GM19193 (cell line): Measurements from ENCODE around the gene OSBPL10.

Experiments
- POLR2A ChIP-seq: IDR thresholded peaks from 4 replicates; pipeline ENCODE4 v1.6.1; 2011; ENCODE audit not compliant: insufficient read depth, insufficient read length; ENCODE audit errors: extremely low read depth

Gene OSBPL10

DNA sequence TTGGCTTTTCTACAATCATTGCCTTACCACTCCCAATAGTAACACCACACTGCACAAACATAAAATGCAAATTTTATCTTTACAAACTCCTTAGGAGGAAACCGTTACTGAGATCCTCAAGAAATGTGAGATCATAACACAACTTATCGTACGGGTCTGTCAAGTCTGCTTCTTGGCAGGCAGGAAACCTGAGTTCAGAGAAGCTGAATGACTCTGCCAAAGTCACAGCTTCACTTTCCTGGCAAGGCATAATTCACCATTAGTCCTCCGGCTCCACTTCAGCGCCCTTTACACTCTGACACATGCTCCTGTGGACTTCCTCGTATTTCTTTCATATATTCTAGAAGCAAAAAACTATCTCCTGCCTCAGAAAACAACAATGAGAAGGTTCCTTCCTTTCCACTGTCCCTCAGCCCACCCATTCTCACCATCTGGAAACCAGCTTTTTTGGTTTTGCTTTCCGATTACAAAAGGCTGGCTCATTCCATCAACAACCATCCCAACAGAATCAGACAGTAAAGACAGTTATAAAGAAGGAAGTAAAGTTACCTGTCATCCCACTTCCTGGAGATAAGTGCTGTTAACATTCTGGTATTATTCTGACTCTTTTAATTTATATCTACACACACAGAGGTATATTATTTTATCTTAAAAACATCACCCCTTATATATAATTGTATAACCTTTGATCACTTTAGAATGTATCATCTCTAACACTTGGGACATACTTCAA, 225.0 kb downstream of the OSBPL10 start:
- TF ChIP-seq POLR2A: no peak

GRCh38 chr3:31754575-31755278, 226.3 kb downstream of the OSBPL10 start:
- no peak for TF ChIP-seq POLR2A

GRCh38 chr3:31753050-31753425, 228.0 kb downstream of the OSBPL10 start:
- TF ChIP-seq POLR2A: no peak

GRCh38 chr3:31752305-31753049, 228.6 kb downstream of the OSBPL10 start:
- TF ChIP-seq POLR2A: no peak

- TF ChIP-seq POLR2A: no peak
These were observed 230.7 kb downstream of the OSBPL10 start for GRCh38 chr3:31750341-31750740.

DNA sequence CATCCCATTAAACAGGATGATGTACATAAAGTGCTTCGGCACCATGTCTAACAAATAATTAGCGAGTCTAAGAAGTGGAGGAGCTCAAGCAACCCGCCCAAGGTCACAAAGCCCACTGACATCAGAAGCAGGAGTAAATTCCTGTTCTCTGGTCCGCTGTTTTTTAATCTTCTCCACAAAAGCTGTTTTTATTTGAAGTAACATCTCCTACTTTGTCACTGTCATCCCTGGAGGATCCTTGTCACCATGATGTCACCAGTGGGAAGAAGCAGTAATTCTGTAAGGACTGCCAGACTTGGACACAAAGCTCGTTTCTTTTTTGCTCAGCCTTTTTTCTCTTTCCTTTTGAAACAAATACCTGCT, 232.1 kb downstream of the OSBPL10 start:
- no peak for TF ChIP-seq POLR2A

- no peak for TF ChIP-seq POLR2A
These were observed 232.7 kb downstream of the OSBPL10 start for GRCh38 chr3:31748281-31748932.

GRCh38 chr3:31747785-31748184, 233.3 kb downstream of the OSBPL10 start:
- no peak for TF ChIP-seq POLR2A

DNA sequence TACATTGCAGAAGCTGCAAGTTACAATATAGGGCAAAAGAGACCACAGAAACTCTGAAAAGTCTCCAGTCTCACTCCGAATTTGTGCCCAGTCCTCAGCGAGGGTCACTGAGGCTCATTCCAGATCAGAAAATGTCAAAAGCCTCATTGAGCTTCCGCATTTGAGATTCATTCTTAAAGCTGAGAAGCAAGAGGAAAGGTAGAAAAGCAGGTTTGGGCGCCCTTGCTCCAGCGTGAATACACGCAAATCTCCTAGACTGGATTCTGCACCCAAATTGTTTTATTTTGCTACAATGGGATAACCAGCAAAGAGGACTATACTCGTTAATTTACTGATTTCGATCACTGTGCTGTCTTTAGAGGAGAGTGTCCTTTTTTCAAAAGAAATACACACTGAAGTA, 236.1 kb downstream of the OSBPL10 start:
- TF ChIP-seq POLR2A: no peak

DNA sequence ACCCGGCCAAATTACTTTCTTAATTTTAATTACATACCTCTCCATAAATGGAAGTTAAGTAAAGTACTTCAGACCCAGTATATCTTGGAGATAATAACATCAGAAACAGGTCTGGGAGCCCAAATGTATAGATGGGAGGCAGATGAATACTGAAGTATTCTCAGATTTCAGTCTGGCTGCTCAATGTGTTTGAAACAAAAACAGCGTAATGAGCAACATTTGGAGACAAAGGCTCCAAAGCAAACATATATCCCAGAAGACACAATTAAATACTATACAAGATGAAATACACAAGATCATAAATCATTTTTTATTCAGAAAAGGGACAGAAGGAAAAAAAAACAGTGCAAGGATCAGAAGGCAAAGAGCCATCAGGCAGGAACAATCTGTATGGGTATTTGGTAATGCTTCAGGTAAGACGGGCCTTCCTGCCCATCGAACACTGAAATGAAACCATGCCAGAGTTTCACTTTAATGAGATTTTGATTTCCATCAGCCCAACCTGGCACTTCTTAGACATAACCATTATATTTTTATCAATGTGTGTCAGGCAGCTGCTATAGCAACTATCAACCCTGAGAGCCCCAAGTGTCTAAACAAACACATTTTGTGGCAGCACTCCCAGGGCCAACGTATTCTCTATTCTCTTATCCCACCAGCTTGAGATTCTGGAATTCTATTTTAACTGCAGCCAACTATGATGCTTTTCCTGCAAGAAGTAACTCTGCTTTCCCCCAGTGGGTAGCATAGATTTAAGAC, 237.6 kb downstream of the OSBPL10 start:
- no peak for TF ChIP-seq POLR2A

DNA sequence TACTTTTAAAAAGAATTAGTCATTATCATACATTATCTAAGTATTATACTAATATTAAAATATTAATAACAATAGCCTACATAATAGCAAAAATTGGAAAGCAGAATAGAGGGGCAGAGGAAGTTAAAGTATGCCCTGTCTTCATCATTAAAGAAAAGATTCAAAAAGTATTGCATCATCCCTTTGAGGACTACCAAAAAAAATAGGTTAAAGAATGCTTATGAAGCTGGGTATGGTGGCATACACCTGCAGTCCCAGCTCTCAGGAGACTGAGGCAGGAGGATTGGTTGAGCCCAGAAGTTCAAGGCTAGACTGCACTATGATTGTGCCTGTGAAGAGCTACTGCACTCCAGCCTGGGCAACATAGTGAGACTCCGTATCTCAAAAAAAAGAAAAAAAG, 240.7 kb downstream of the OSBPL10 start:
- TF ChIP-seq POLR2A: no peak

GRCh38 chr3:31738412-31738811, 242.7 kb downstream of the OSBPL10 start:
- no peak for TF ChIP-seq POLR2A

- TF ChIP-seq POLR2A: no peak
These were observed 245.4 kb downstream of the OSBPL10 start for GRCh38 chr3:31735667-31736066.

DNA sequence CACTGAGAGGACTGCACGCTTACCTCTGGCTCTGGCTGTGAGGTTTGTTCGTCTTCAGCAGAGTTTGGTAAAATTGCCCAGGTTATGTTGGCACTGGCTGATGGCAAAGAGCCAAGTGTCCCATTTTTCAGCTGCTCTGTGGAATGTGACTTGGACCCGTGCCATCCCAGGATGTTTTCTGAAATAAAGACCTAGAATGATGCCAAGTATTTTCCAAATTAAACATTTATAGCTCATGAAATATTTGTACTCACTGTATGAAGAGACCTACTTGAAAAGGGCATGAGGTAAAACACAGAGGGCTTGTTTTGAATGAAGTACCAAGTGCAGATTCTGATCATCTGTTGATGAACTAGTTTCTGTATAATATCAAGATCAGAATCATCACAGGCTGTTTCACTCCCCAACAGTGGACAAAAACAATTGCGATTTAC, 247.8 kb downstream of the OSBPL10 start:
- no peak for TF ChIP-seq POLR2A

DNA sequence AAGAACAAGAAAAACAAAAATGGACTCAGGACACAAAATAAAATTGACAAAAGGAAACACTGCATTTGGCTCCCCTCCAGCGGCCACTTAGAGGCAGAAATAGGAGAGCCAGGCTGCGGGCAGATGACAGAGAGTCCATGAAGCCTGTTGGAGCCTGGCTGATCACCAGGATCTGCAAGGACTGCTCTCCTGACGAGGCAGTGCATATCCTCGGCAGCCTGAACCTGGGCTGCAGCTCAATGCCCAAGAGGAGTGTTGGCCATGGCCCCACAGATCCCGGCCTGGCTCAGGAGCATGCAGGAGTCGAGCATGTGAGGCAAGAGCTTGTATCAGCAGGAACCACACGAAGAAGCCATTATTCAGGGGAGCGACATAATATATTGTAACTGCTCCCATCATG, 248.5 kb downstream of the OSBPL10 start:
- no peak for TF ChIP-seq POLR2A

GRCh38 chr3:31729573-31729972, 251.5 kb downstream of the OSBPL10 start:
- TF ChIP-seq POLR2A: no peak
